MG63 (cell line): ENCODE measurements around the gene FBXW7. TPM values are rescaled to one million over a fixed set of nuclear protein-coding genes. Genes with fewer than 3 reads are reported as not detected.

Source experiments
- DNase-seq: peaks from one replicate; pipeline ENCODE4 v3.0.0-alpha.2; 2020
- H3K27me3 ChIP-seq: fragments of 250-450 bp; sonication (Bioruptor Pico); 2 replicates; pipeline ENCODE4 v1.5.1; 2020; ENCODE audit warnings: mild to moderate bottlenecking, moderate library complexity
- H3K36me3 ChIP-seq: fragments of 250-450 bp; sonication (Bioruptor Pico); 2 replicates; pipeline ENCODE4 v1.5.1; 2020; ENCODE audit warnings: mild to moderate bottlenecking, moderate library complexity
- H3K4me3 ChIP-seq: fragments of 250-450 bp; sonication (Bioruptor Pico); 2 replicates; pipeline ENCODE4 v1.5.1; 2020; ENCODE audit warnings: mild to moderate bottlenecking, moderate library complexity
- H3K9me3 ChIP-seq: fragments of 250-450 bp; sonication (Bioruptor Pico); 2 replicates; pipeline ENCODE4 v1.5.1; 2020; ENCODE audit warnings: mild to moderate bottlenecking, moderate library complexity
- total RNA-seq: library from RNA; depleted of rRNA; stranded (reverse); fragments of >200 nt; shearing (Covaris generic); gene quantifications from 2 replicates; pipeline ENCODE4 v1.2.3, GENCODE V29; 2014; ENCODE audit warnings: low replicate concordance

FBXW7 gene
- total RNA-seq, 1 experiment from 2014 or later = 17.8 TPM

GRCh38 chr4:152525878-152526277 is 10.0 kb downstream of the FBXW7 start:
- no peaks in the 10 kb centered on the region for H3K36me3 ChIP-seq
- no peak overlapping the region for H3K4me3 ChIP-seq
- no peaks in the 10 kb centered on the region for H3K9me3 ChIP-seq
- DNase-seq = no peak
- no peaks in the 10 kb centered on the region for H3K27me3 ChIP-seq

- H3K9me3 ChIP-seq = no peaks in the 10 kb centered on the region
- H3K36me3 ChIP-seq = no peaks in the 10 kb centered on the region
- no peak for DNase-seq
- H3K27me3 ChIP-seq = no peaks in the 10 kb centered on the region
- no peak overlapping the region for H3K4me3 ChIP-seq
Measured at GRCh38 chr4:152524427-152524826, 11.5 kb downstream of the FBXW7 start.

DNA sequence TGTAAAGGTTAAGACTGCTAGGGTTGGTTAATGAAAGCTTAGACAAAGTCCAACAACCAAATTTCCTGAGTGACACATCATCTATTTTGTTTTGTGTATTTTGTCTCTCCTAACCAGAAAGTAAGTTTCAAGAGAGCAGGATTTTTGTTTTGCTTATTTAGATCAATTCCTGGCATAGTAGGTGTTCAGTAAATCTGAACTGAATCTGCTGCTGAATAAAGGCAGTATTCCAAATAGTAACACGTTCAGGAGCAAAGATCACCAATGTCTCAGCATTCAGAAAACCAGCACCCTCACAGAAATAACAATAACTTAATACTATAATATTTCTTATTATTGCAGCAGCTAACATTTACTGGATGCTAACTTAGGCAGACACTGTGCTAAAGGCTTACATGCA is 12.2 kb downstream of the FBXW7 start:
- H3K36me3 ChIP-seq = no peaks in the 10 kb centered on the region
- no peaks in the 10 kb centered on the region for H3K27me3 ChIP-seq
- H3K4me3 ChIP-seq = no peak overlapping the region
- no peak for DNase-seq
- no peaks in the 10 kb centered on the region for H3K9me3 ChIP-seq

DNA sequence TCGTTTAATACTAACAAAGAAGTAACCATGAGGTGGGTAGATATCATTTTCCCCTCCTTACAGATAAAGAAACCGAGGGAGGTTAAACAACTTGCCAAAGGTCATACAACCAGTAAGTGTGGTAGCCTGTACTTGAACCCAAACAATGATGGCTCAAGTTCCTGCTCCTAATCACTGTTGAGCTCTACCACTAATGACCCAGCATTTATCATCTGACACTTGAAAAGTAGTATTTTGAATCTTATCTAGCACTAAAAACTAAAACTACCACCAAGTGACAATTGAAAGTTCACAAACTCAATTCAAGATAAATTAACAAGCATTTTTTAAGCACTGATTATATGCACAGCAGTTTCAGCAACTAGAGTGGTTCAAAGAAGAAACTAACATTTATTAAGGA is 13.1 kb downstream of the FBXW7 start:
- H3K27me3 ChIP-seq = no peaks in the 10 kb centered on the region
- H3K9me3 ChIP-seq = no peaks in the 10 kb centered on the region
- H3K36me3 ChIP-seq = no peaks in the 10 kb centered on the region
- H3K4me3 ChIP-seq = no peak overlapping the region
- DNase-seq = no peak

- no peaks in the 10 kb centered on the region for H3K27me3 ChIP-seq
- no peaks in the 10 kb centered on the region for H3K9me3 ChIP-seq
- no peak for DNase-seq
- H3K36me3 ChIP-seq = no peaks in the 10 kb centered on the region
- H3K4me3 ChIP-seq = no peak overlapping the region
Measured at GRCh38 chr4:152522245-152522644, 13.6 kb downstream of the FBXW7 start.

DNA sequence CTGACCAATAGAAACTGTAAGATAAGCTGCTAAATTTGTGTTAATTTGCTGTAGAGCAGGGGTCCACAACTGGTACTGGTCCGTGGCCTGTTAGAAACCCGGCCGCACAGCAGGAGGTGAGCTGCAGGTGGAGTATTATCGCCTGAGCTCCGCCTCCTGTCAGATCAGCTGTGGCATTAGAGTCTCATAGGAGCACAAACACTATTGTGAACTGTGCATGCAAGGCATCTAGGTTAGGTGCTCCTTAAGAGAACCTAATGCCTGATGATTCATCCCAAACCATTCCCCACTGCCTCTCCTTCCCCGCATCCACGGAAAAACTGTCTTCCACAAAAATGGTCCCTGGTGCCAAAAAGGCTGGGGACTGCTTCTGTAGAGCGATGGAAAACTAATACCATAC is 19.7 kb downstream of the FBXW7 start:
- Histone ChIP-seq H3K36me3 (no peaks in the 10 kb centered on the region), H3K27me3 (no peaks in the 10 kb centered on the region), H3K4me3 (no peak overlapping the region), H3K9me3 (no peaks in the 10 kb centered on the region)
- no peak for DNase-seq

DNA sequence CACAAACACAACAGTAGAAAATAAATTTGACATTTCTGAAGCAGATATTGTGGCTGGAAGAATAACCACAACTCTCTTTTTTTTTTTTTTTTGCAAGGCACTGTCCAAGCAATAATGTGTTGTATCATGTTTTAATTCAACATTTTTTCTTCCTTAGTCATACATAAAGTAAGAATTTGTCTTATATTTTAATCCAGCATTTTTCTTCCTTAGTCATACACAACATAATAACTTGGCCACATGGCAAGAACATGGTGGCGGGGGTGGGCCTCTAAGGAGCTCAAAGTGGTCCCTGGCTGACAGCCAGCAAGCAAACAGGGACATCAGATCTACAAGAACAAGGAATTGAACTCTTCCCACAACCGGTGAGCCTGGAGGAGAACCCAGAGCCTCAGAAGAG is 20.2 kb downstream of the FBXW7 start:
- no peaks in the 10 kb centered on the region for H3K36me3 ChIP-seq

GRCh38 chr4:152514356-152514755 is 21.5 kb downstream of the FBXW7 start:
- H3K4me3 ChIP-seq = no peak overlapping the region
- DNase-seq = no peak
- no peaks in the 10 kb centered on the region for H3K27me3 ChIP-seq

More for the DNA sequence above, 20.2 kb downstream of the FBXW7 start:
- no peaks in the 10 kb centered on the region for H3K9me3 ChIP-seq
- peak; percentile 25 for DNase-seq
- no peaks in the 10 kb centered on the region for H3K27me3 ChIP-seq
- H3K4me3 ChIP-seq = no peak overlapping the region

GRCh38 chr4:152513078-152513477 is 22.8 kb downstream of the FBXW7 start:
- Histone ChIP-seq H3K9me3 (no peaks in the 10 kb centered on the region), H3K36me3 (no peaks in the 10 kb centered on the region), H3K4me3 (no peak overlapping the region), H3K27me3 (no peaks in the 10 kb centered on the region)
- no peak for DNase-seq

More at GRCh38 chr4:152514356-152514755, 21.5 kb downstream of the FBXW7 start:
- Histone ChIP-seq H3K9me3 (no peaks in the 10 kb centered on the region), H3K36me3 (no peaks in the 10 kb centered on the region)

GRCh38 chr4:152512483-152512882 is 23.4 kb downstream of the FBXW7 start:
- no peaks in the 10 kb centered on the region for H3K9me3 ChIP-seq
- no peaks in the 10 kb centered on the region for H3K36me3 ChIP-seq
- DNase-seq = no peak
- H3K4me3 ChIP-seq = no peak overlapping the region
- no peaks in the 10 kb centered on the region for H3K27me3 ChIP-seq

- H3K9me3 ChIP-seq = no peaks in the 10 kb centered on the region
- H3K36me3 ChIP-seq = no peaks in the 10 kb centered on the region
- no peaks in the 10 kb centered on the region for H3K27me3 ChIP-seq
- DNase-seq = no peak
- no peak overlapping the region for H3K4me3 ChIP-seq
Measured at GRCh38 chr4:152510349-152511147, 25.3 kb downstream of the FBXW7 start.

- Histone ChIP-seq H3K27me3 (no peaks in the 10 kb centered on the region), H3K9me3 (no peaks in the 10 kb centered on the region), H3K36me3 (no peaks in the 10 kb centered on the region), H3K4me3 (no peak overlapping the region)
- no peak for DNase-seq
Measured at GRCh38 chr4:152509595-152510225, 26.2 kb downstream of the FBXW7 start.

DNA sequence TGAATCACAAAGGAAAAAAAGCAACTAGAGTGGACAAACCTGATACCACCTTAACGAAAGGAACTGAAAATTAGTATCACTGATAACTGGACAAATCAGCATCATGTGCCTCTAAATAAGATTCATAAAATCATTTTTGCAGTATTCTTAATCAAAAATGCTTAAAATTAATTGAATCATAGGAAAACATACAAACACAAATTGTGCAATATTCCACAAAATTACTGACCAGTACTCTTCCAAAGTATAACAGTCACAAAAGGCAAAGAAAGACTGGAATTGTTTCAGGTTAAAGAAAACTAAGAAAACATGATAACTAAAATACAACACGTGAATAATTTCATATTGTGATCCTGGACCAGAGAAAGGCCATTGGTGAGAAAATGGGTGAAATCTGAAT is 27.1 kb downstream of the FBXW7 start:
- Histone ChIP-seq H3K9me3 (no peaks in the 10 kb centered on the region), H3K4me3 (no peak overlapping the region), H3K36me3 (no peaks in the 10 kb centered on the region), H3K27me3 (no peaks in the 10 kb centered on the region)
- DNase-seq = no peak

- Histone ChIP-seq H3K9me3 (no peaks in the 10 kb centered on the region), H3K4me3 (no peak overlapping the region), H3K27me3 (no peaks in the 10 kb centered on the region), H3K36me3 (no peaks in the 10 kb centered on the region)
- DNase-seq = no peak
Measured at GRCh38 chr4:152508386-152508785, 27.5 kb downstream of the FBXW7 start.

DNA sequence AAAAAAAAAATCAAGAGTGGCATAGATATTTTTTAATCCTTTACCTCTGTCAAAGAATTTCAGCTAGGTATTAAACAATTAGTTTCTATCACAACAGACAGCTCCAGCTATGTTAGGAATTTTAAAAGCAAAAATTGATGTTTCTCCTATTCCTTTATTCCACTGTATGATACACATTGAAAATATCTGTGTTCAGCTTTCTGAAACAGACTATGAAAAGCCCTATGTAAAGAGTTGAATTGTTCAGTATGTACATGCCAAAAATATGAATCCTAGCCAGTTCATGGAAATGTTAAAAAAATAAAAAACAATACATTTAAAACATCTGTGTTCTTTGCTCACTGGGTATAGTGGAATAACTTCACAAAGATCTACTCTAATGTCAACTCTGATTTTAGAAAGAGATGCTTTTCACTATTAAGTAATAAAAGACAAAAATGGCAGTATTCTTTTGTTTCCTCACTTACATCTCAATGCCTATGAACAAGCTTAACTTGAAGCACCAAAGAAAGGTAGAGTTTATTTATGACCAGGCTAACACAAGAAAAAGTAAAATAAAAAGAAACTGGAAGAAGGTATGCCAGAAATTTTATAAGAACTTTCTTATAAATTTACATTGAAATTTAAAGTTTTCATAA is 32.1 kb downstream of the FBXW7 start:
- Histone ChIP-seq H3K9me3 (no peaks in the 10 kb centered on the region), H3K27me3 (0 out of 2 replicates have a peak, but pooled peaks cover 3% of the 10 kb centered on the region), H3K4me3 (no peak overlapping the region), H3K36me3 (no peaks in the 10 kb centered on the region)
- no peak for DNase-seq

- Histone ChIP-seq H3K36me3 (no peaks in the 10 kb centered on the region), H3K27me3 (0 out of 2 replicates have a peak, but pooled peaks cover 3% of the 10 kb centered on the region), H3K4me3 (no peak overlapping the region), H3K9me3 (no peaks in the 10 kb centered on the region)
- no peak for DNase-seq
Measured at GRCh38 chr4:152501846-152502536, 33.9 kb downstream of the FBXW7 start.
